Endothelial cell of umbilical vein (primary cell): ENCODE data around the gene LCNL1. TPM values are rescaled to one million over a fixed set of nuclear protein-coding genes. Genes with fewer than 3 reads are reported as not detected.

Source experiments
- BruUV-seq: library from RNA; stranded (reverse); fragments of 400-500 nt; replicated peaks from 2 replicates; lab custom pipeline; 2021; lab: Mats Ljungman, UMichigan
- CTCF ChIA-PET: fragments of 300-600, 350-600 bp; sonication (Branson Sonifier 250); formaldehyde crosslinking; loops from one replicate; lab custom pipeline; 2021; ENCODE audit warnings: antibody characterized with exemption, inconsistent platforms; lab: Charles Lee
- POLR2A ChIA-PET: fragments of 300-600, 350-600 bp; sonication (Branson Sonifier 250); formaldehyde crosslinking; loops from one replicate; lab custom pipeline; 2021; ENCODE audit warnings: antibody characterized with exemption, inconsistent platforms; lab: Charles Lee
- DNase-seq: peaks from one replicate; pipeline ENCODE4 v3.0.0-alpha.2; 2011; ENCODE audit warnings: low read depth, low spot score
- FAIRE-seq: peaks from 2 replicates; lab custom pipeline; 2011; peaks lifted over from hg19 to GRCh38; lab: Jason Lieb, UNC
- H2AFZ ChIP-seq: 2 replicates; pipeline ENCODE4 v1.6.0; 2012; ENCODE audit warnings: low read depth, low read length, control low read depth, inconsistent platforms
- H3K27ac ChIP-seq: 2 replicates; pipeline ENCODE4 v1.5.1; 2011; ENCODE audit warnings: low read depth, mild to moderate bottlenecking, control low read depth, low read length, moderate library complexity; ENCODE audit not compliant: insufficient read depth
- H3K27me3 ChIP-seq, 2 experiments: 2 replicates each; pipeline versions ENCODE4 v1.6.0 to v1.6.1; 2011; ENCODE audit warnings: low read length in 2 of 2, mixed read lengths in 1 of 2; ENCODE audit not compliant: control insufficient read depth in 2 of 2, insufficient read depth in 2 of 2
- H3K36me3 ChIP-seq, 2 experiments: 2 replicates in 1 of 2; 3 replicates in 1 of 2; pipeline ENCODE4 v1.5.1; 2011; ENCODE audit warnings: low read length in 2 of 2, mild to moderate bottlenecking in 1 of 2, moderate library complexity in 1 of 2; ENCODE audit not compliant: control insufficient read depth in 2 of 2, insufficient read depth in 2 of 2; ENCODE audit errors: extremely low read depth in 1 of 2
- H3K4me1 ChIP-seq: 3 replicates; pipeline ENCODE4 v1.5.1; 2011; ENCODE audit warnings: mild to moderate bottlenecking, low read length; ENCODE audit not compliant: control insufficient read depth, insufficient read depth; ENCODE audit errors: extremely low read depth
- H3K4me2 ChIP-seq: 2 replicates; pipeline ENCODE4 v1.6.1; 2011; ENCODE audit warnings: low read length, control low read depth, mixed read lengths; ENCODE audit not compliant: insufficient read depth
- H3K4me3 ChIP-seq, 3 experiments: fragments of 200-600 bp in 1 of 3; sonication (generic), shearing (Covaris generic) in 1 of 3; replicated peaks in 1 of 3; 2 replicates each; pipeline ENCODE4 v1.5.1; 2011 to 2016; ENCODE audit warnings: control low read depth in 3 of 3, low read length in 3 of 3, mild to moderate bottlenecking in 2 of 3, inconsistent platforms in 1 of 3, low read depth in 1 of 3, moderate library complexity in 1 of 3; ENCODE audit not compliant: insufficient read depth in 1 of 3
- H3K79me2 ChIP-seq: 2 replicates; pipeline ENCODE4 v1.6.0; 2012; ENCODE audit warnings: low read length, inconsistent platforms; ENCODE audit not compliant: control insufficient read depth, insufficient read depth
- H3K9ac ChIP-seq: replicated peaks from 2 replicates; pipeline ENCODE3; 2011; ENCODE audit warnings: low read length, control low read depth; ENCODE audit not compliant: insufficient read depth; ENCODE audit errors: extremely low read depth
- H3K9me1 ChIP-seq: replicated peaks from 3 replicates; pipeline ENCODE4 v1.6.0; 2011; ENCODE audit warnings: mild to moderate bottlenecking, low read length; ENCODE audit not compliant: control insufficient read depth, insufficient read depth; ENCODE audit errors: extremely low read depth
- H3K9me3 ChIP-seq: replicated peaks from 2 replicates; pipeline ENCODE4 v1.5.1; 2012; ENCODE audit warnings: low read length, inconsistent platforms; ENCODE audit not compliant: control insufficient read depth, insufficient read depth
- H4K20me1 ChIP-seq: replicated peaks from 2 replicates; pipeline ENCODE3; 2011; ENCODE audit warnings: mild to moderate bottlenecking, low read length; ENCODE audit not compliant: control insufficient read depth, insufficient read depth; ENCODE audit errors: extremely low read depth
- EZH2 ChIP-seq: IDR thresholded peaks from 2 replicates; pipeline ENCODE4 v1.6.1; 2012; ENCODE audit warnings: borderline replicate concordance, low read depth, mild to moderate bottlenecking, moderate library complexity, low read length, inconsistent platforms; ENCODE audit not compliant: severe bottlenecking
- FOS ChIP-seq: IDR thresholded peaks from 2 replicates; pipeline ENCODE4 v1.6.1; 2011; ENCODE audit warnings: mild to moderate bottlenecking, low read length, moderate library complexity, borderline replicate concordance; ENCODE audit not compliant: insufficient read depth
- GATA2 ChIP-seq: IDR thresholded peaks from 2 replicates; pipeline ENCODE4 v1.7.0; 2011; ENCODE audit warnings: low read depth, mild to moderate bottlenecking, moderate library complexity, mixed read lengths, low read length; ENCODE audit not compliant: insufficient read length, insufficient read depth
- JUN ChIP-seq: IDR thresholded peaks from 2 replicates; pipeline ENCODE4 v1.6.1; 2011; ENCODE audit warnings: borderline replicate concordance, low read depth; ENCODE audit not compliant: insufficient read length, insufficient read depth
- MAX ChIP-seq: IDR thresholded peaks from 2 replicates; pipeline ENCODE4 v1.6.1; 2011; ENCODE audit not compliant: insufficient read depth, insufficient read length
- MYC ChIP-seq: IDR thresholded peaks from one replicate; pipeline ENCODE4 v1.6.1; 2011; ENCODE audit warnings: mild to moderate bottlenecking, low read depth, low read length
- POLR2A ChIP-seq: IDR thresholded peaks from 2 replicates; pipeline ENCODE4 v1.6.1; 2012; ENCODE audit warnings: low read depth, mild to moderate bottlenecking, control low read depth, low read length
- POLR2AphosphoS5 ChIP-seq: IDR thresholded peaks from 2 replicates; pipeline ENCODE4 v1.6.1; 2012; ENCODE audit warnings: low read depth, mild to moderate bottlenecking, control low read depth, low read length, moderate library complexity; ENCODE audit not compliant: insufficient read depth
- dilution Hi-C: fragments of 300-500 bp; cut with MboI; formaldehyde crosslinking; loops from one replicate; pipeline ENCODE4 v1.15.0; 2019; ENCODE audit warnings: low sequenced_read_pairs; ENCODE audit not compliant: extremely low pct_ligation_motif_present
- intact Hi-C: fragments of 100-400 bp; cut with micrococcal nuclease; formaldehyde crosslinking; loops from one replicate; pipeline ENCODE4 v1.10.0; 2022
- polyA plus RNA-seq, 4 experiments: library from polyadenylated mRNA; depleted of rRNA in 3 of 4; stranded (reverse) in 3 of 4; unstranded in 1 of 4; fragments of >200 nt; gene quantifications; 2 replicates each; pipeline versions ENCODE4 v1.2.1 to v1.2.3, GENCODE V29; 2011 to 2012; ENCODE audit warnings: missing spikeins in 1 of 4
- total RNA-seq: library from RNA; stranded (reverse); gene quantifications from 2 replicates; pipeline ENCODE4 v1.2.3, GENCODE V29; 2021
- TF ChIP-seq, protein P1 (sequence below), 2 donors: IDR thresholded peaks; 1 replicate in 1 of 2; 2 replicates in 1 of 2; pipeline ENCODE4 v1.5.1; 2011; ENCODE audit warnings: low read length in 2 of 2, mild to moderate bottlenecking in 2 of 2, moderate library complexity in 2 of 2, control low read depth in 1 of 2, inconsistent platforms in 1 of 2, low read depth in 1 of 2; ENCODE audit not compliant: insufficient read depth in 1 of 2; ENCODE audit errors: extremely low read depth in 1 of 2

Gene LCNL1
- total and polyA plus RNA-seq, 2 donors (not counting 3 experiments of a cell fraction or from before 2014, with no cell fraction given): not detected

DNA sequence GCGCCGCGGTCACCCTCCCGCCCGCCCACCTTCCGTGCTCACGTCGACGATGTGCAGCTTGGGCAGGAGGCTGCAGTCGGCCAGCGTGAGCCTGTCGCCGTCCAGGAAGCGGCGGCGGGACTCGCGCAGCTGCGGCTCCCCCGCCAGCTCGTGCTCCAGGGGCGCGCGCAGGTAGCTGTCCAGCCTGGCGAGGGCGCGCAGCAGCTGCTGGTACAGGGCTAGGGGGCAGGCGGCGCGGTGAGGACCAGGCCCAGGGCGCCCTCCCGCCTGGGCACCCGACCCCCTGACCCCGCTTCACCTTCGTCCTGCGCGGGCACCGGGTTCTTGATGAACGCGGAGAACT lies 12.1 kb downstream of the LCNL1 start:
- intact Hi-C loops (loop anchor here (5.0 kb wide), 2 partner anchors 48 to 153 kb away; partner anchors contain the start of genes AJM1 and C8G), dilution Hi-C loops (no loop called here)
- H3K27ac ChIP-seq: no peak overlapping the region
- H2AFZ ChIP-seq: no peak overlapping the region
- POLR2A ChIA-PET: no interaction called here
- peaks cover 9% of the 10 kb centered on the region for H3K79me2 ChIP-seq
- no peaks in the 10 kb centered on the region for H3K9me3 ChIP-seq
- H3K27me3 ChIP-seq: no peaks in the 10 kb centered on the region
- FAIRE-seq (no peak), DNase-seq (no peak)
- peaks cover 32% of the 10 kb centered on the region for H3K4me1 ChIP-seq
- H4K20me1 ChIP-seq: no peaks in the 10 kb centered on the region
- no peak for TF ChIP-seq JUN
- no peak for TF ChIP-seq MYC
- no peak for TF ChIP-seq MAX
- TF ChIP-seq POLR2A: no peak
- TF ChIP-seq, protein P1, sequence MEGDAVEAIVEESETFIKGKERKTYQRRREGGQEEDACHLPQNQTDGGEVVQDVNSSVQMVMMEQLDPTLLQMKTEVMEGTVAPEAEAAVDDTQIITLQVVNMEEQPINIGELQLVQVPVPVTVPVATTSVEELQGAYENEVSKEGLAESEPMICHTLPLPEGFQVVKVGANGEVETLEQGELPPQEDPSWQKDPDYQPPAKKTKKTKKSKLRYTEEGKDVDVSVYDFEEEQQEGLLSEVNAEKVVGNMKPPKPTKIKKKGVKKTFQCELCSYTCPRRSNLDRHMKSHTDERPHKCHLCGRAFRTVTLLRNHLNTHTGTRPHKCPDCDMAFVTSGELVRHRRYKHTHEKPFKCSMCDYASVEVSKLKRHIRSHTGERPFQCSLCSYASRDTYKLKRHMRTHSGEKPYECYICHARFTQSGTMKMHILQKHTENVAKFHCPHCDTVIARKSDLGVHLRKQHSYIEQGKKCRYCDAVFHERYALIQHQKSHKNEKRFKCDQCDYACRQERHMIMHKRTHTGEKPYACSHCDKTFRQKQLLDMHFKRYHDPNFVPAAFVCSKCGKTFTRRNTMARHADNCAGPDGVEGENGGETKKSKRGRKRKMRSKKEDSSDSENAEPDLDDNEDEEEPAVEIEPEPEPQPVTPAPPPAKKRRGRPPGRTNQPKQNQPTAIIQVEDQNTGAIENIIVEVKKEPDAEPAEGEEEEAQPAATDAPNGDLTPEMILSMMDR (IDR thresholded peaks at IDR 0.05; ENCODE audit: extremely low read depth in 1 of 2, insufficient read depth in 1 of 2, low read depth in 1 of 2, low read length in 2 of 2): no peak
- TF ChIP-seq EZH2: no peak
- TF ChIP-seq FOS: no peak
- no peak for TF ChIP-seq GATA2
- TF ChIP-seq POLR2AphosphoS5: no peak
- BruUV-seq: no TSS peak
- H3K9ac ChIP-seq: no peak overlapping the region
- H3K4me2 ChIP-seq: no peak overlapping the region
- H3K4me3 ChIP-seq: no peak overlapping the region
- H3K9me1 ChIP-seq: no peaks in the 10 kb centered on the region
- H3K36me3 ChIP-seq: no peaks in the 10 kb centered on the region
- CTCF ChIA-PET: interaction anchor here (1.3 to 1.9 kb wide), 3 partner anchors 41 to 69 kb away, joined by 3 to 16 read pairs (median 4); no protein-coding TSS in a partner anchor
